Peyer's patch (tissue), 4 donors: ENCODE results near the gene PDE3A.

Experiments
- CTCF ChIP-seq, 6 experiments: fragments of 450-650 bp in 4 of 6; fragments of 200-600 bp in 2 of 6; sonication (generic) in 1 of 6; IDR thresholded peaks; one replicate each; pipeline ENCODE4 v1.5.1; 2017 to 2019; ENCODE audit warnings: antibody characterized with exemption in 6 of 6, mild to moderate bottlenecking in 3 of 6, moderate library complexity in 1 of 6
- POLR2A ChIP-seq, 2 donors: fragments of 450-650 bp; IDR thresholded peaks; one replicate each; pipeline ENCODE4 v1.5.1; 2017; ENCODE audit warnings: antibody characterized with exemption in 2 of 2, mild to moderate bottlenecking in 2 of 2, moderate library complexity in 2 of 2

GRCh38 chr12:20555015-20555414, 186.7 kb downstream of the PDE3A start:
- TF ChIP-seq CTCF (IDR thresholded peaks at IDR 0.05) = no peak
- no peak for TF ChIP-seq POLR2A (IDR thresholded peaks at IDR 0.05)
